Measurements from ENCODE around the gene COQ8A.

GRCh38 chr1:226946285-226946684 lies 6.2 kb downstream of the COQ8A start:
- no peak for TF ChIP-seq POLR2A (IDR thresholded peaks at IDR 0.05)
- TF ChIP-seq CTCF (IDR thresholded peaks at IDR 0.05): no peak
